Measurements from ENCODE around the gene CPZ.

DNA sequence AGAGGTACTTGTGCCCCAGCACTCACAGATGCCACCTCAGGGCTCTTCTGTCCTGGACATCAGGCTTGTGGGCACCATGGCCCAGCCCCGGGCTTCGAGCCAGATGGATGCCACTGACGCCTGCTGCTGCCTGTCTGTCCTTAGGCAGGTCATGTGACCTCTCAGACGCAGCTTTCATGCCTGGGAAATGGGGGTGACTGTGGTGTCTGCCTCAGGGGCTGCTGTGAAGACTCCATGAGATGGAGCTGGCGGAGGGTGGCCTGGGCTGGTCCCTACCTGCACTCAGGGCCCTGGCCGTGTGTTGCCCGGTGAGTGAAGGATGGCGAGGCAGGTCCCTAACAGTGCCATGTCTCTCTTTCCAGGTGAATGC, 6.5 kb downstream of the CPZ start:
- TF ChIP-seq, protein P1, sequence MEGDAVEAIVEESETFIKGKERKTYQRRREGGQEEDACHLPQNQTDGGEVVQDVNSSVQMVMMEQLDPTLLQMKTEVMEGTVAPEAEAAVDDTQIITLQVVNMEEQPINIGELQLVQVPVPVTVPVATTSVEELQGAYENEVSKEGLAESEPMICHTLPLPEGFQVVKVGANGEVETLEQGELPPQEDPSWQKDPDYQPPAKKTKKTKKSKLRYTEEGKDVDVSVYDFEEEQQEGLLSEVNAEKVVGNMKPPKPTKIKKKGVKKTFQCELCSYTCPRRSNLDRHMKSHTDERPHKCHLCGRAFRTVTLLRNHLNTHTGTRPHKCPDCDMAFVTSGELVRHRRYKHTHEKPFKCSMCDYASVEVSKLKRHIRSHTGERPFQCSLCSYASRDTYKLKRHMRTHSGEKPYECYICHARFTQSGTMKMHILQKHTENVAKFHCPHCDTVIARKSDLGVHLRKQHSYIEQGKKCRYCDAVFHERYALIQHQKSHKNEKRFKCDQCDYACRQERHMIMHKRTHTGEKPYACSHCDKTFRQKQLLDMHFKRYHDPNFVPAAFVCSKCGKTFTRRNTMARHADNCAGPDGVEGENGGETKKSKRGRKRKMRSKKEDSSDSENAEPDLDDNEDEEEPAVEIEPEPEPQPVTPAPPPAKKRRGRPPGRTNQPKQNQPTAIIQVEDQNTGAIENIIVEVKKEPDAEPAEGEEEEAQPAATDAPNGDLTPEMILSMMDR (IDR thresholded peaks at IDR 0.05): no peak
- TF ChIP-seq POLR2A (IDR thresholded peaks at IDR 0.05): no peak

All from thyroid gland (tissue), 4 donors.